GM19468 (cell line): ENCODE results near the gene AMDHD1.
"Not testable (repeated sequence)": the region's sequence is repeated elsewhere in the genome, so short reads cannot be mapped to it uniquely, and the experiment has no call there.

Experiments
- ATAC-seq: cut with Tn5 transposase; IDR thresholded peaks from one replicate; pipeline ENCODE4 v1.9.1; 2021; ENCODE audit warnings: mild to moderate bottlenecking, moderate library complexity, moderate number of reproducible peaks; ENCODE audit not compliant: unreplicated experiment; ENCODE audit errors: extremely low read depth

Gene AMDHD1

DNA sequence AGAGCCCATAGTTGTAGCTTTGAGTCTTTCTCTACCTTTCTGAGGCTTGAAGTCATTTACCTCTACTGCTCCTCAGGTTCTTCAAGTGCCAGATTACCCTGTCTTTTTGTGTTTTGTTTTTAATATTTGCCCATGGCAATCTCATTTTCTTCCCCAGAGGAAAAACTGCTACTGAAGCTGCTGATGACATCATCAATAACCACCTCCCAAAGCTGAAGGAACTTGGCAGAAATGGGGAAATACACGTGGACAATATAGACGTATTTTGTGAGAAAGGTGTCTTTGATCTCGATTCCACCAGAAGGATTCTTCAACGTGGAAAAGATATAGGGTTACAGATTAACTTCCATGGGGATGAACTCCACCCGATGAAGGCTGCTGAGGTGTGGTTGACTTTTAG is 17.1 kb downstream of the AMDHD1 start:
- no peak for ATAC-seq

DNA sequence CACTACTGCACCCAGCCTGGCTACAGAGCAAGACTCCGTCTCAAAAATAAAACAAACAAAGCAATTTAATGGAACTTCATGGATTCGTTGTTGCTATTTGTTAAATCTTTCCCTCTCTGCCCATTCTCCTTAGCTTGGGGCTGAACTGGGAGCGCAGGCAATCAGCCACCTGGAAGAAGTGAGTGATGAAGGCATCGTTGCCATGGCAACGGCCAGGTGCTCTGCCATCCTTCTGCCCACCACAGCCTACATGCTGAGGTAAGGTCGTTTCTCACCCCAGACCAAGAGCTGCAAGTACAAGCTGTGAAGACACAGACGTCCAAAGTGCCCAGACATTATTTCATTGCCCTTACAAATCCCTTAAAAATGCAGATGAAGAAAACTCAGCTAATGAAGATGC is 19.1 kb downstream of the AMDHD1 start:
- no peak for ATAC-seq

DNA sequence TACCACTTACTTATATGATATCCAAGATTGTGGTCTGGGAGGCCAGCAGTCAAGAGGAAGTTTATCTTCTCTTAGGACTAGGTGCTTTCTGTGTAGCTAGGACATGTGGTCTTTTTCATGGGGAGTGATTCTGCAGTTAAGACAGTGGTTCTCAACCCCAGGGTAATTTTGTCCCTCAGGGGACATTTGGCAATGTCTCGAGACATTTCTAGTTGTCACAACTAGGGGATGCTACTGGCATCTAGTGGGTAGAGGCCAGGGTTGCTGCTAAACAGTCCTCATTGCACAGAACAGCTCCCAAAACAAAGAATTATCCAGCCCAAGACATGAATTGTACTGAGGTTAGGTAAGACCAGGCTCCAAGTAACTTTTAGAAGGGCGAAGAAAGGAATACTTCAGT is 20.0 kb downstream of the AMDHD1 start:
- ATAC-seq: no peak

DNA sequence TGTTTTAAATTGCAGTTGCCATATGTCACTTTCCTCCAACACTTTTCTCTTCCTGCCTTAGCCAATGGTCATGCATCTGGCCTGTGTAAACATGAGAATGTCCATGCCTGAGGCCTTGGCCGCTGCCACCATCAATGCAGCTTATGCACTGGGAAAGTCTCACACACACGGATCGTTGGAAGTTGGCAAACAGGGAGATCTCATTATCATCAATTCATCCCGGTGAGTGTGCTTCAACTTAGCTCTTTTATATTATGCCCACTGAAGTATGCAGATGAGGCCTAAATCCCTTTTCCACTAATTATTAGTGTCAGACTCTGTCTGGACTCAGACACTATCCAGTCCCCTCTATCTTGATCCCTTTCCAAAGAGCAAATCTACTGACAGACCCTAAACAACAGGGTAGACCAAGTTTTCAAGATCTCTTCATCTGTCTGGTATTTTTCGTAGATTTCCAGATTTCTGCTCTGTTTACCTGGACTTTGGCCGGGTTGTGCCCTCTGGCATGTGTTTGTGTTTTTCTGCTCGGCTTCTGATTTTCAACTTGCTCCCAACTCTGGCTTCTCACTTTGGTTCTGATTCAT is 23.2 kb downstream of the AMDHD1 start:
- ATAC-seq: no peak

DNA sequence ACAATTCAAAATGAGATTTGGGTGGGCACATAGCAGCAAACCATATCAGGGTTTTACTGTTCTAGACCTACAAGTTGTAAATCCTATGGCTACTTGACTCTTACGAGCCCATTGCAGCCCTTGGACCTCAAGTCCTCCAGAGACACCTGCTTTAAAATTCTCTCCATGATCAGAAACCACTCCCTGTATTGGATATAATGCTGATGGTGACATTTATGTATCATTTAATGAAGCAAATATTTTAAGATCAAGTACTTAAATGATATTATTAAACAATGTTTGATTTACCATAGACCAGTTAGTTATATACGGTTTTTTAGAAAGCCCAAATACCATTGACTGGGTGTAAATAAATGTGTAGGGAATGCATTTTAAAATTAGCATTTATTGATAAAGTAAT is 24.2 kb downstream of the AMDHD1 start:
- ATAC-seq: no peak

DNA sequence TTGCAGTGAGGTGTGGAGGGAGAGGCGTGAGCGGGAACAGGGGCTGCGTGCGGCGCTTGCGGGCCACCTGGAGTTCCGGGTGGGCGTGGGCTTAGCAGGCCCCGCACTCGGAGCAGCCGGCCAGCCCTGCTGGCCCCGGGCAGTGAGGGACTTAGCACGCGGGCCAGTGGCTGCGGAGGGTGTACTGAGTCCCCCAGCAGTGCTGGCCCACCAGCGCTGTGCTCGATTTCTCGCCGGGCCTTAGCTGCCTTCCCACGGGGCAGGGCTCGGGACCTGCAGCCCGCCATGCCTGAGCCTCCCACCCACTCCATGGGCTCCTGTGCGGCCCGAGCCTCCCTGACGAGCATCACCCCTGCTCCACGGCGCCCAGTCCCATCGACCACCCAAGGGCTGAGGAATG is 26.0 kb downstream of the AMDHD1 start:
- not testable (repeated sequence) for ATAC-seq

DNA sequence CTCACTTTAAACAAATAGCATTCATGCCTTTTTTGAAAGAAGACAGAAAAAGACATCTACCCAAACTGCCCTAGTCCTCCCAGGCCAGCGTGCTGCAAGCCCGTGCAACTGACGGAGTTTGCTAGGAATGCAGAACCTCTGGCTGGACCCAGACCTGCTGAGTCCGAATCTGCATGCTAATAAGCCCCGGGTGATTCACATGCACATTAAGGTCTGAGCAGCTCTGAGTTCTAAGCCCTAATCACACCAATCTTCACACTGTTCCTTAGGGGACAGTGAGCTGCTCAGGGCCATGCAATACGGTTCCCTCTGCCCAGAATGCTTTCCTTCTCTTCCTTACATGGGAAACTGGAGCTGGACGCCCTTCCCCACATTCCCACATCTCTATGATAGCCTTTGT is 27.8 kb downstream of the AMDHD1 start:
- ATAC-seq: no peak

DNA sequence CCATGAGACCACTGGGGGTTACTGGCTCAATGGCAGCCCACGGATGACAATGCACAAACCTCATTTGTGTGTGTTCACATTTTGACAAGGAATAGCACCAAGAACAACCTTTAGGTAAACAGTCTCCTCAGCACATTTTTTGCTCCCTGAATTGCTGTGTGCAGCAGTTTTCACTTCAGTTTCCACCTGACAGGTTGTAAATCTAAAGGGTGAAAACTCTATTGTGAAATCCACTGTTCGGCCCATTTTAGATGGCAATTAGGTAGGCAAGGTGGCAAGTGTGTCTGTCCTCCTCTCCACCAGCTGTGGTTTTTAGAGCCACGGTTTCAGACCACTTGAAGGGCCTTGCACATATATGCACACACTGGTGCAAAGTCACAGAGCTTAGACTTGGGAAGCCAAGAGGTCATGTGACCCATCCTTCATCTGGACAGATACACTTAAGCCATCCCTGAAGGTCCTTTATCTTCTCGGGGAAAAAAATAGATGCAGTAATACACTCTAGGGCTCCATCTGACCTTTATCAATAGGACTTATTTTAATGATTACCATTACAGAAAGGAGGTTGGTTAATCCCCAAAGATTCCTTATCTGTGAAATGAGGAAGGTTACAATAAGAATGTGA is 29.8 kb downstream of the AMDHD1 start:
- no peak for ATAC-seq

DNA sequence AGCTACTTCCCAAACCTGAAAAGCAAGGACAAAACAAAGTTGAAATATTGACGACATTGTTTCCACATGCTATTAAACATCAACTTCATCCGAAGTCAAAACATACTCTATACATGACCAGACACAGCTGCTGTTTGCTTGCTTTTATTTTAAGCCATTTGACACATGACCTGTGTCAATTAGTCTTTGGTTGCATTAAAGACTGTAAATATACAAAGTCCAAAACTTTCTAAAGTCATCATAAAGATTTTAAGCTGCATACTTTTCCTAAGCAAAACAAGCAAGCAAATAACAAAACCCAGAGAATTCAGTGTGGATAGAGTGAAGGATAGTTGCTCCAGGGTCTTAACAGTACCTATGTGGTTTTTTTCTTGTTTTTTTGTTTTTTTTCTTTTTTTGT is 31.2 kb downstream of the AMDHD1 start:
- no peak for ATAC-seq

DNA sequence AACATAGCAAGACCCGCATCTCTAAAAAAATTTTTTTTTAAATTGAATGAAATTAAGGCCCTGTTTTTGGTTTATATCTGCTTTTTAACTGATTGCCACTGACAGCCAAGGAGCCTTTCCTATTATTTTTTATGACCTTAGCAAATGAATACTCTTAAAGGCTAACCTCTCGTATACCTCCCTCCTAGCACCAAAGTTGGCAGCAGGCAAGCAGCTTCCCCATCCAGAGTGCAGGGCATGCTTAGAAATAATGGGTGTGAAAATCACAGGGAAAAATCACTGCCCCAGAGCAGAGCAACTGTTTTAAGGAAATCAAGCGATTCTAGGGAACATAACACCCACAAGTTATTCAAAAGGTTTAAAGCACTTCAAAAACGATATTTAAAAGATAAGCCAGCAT is 32.4 kb downstream of the AMDHD1 start:
- no peak for ATAC-seq

DNA sequence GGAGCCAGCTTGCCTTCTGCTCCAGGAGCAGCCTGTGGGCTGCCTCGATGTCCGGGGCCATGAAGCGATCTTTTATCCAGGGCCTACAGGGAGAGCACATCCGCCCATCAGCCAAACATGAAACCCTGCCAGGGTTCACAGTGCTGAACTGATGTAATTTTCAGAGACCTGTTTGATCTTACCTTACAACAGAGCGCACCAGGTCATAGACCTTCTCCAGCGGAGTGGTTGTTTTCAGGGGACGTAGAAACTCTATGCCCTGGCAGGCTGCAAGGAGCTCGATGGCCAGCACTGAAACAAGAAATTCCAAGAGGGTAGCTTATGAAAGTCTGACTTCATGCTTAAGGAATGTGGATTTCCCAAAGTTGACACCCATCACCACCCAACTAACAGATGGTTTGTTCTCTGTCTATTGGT is 33.3 kb downstream of the AMDHD1 start:
- ATAC-seq: no peak

DNA sequence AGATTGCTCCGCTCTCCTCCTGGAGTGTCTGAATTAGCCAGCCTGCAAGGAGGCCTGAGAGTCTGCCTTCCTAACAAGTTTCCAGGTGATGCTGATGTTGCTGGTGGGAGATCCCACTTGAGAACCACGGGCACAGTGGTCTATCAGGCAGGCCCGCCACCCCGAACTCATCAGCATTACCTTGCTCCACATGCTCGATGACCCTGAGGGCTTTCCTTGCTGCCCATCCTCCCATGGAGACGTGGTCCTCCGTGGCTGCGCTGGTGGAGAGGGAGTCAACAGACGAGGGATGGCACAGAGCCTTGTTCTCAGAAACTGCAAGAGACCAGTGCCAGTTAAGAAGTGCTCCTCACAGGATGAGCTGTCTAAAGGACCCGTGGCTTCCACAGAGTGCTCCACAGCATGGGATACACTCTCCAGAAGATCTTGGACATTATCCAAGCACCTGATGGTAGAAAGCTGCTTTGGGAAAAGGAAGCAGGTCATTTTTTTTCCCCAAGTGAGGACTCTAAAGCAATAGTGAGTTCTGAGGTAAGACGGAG is 34.7 kb downstream of the AMDHD1 start:
- no peak for ATAC-seq

DNA sequence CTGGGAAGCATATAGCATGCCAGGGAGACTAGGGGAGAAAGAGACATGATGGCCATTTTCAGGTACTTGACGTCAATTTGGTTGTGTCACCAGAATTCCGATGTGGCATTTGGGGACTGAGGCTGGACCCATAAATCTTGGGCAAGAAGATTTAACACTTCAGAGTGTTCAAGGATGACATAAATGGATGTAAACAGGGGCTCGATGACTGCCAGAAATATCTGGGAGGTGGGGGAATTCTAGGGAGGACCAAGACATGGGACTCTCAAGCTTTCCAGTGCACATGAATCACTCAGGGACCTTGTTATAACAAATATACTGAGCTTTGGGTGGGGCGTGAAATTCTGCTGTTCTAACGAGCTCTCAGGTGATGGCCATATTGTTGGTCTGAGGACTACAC is 35.2 kb downstream of the AMDHD1 start:
- ATAC-seq: no peak

DNA sequence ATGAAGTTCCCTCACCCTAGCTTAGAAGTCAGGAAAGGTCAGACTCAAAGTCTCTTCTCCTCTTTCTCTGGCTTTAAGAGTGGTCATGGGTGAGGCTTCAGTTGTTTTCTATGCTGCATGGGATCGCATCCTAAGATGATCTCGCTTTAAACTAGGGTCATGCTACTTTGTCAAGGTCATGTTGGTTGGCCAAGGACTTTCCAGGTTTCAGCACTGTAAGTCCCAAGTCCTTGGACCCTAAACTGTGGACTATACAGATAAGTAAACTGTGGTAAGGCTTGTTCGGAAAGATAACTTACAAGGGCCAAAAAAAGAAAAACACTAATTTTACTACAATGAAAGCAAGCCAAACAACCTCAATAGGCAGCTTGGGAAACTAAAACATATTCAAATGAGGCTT is 35.6 kb downstream of the AMDHD1 start:
- no peak for ATAC-seq

DNA sequence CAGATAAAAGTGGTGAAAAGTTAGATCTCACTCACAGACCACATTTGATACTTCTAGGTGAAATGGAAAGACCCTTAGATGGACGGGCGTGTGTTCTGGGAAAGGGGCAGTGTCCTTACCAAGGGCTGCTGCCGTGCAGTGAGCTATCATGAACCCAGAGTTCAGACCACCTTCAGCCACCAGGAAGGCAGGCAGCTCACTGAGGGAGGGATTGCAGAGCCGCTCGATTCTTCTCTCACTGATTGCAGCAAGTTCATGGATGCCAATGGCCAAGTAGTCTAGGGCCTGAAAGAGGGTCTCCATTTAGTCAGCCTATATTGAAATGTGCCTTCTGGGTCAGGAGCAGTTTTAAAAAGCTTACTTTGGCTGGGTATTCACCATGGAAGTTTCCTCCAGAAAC is 37.3 kb downstream of the AMDHD1 start:
- no peak for ATAC-seq

DNA sequence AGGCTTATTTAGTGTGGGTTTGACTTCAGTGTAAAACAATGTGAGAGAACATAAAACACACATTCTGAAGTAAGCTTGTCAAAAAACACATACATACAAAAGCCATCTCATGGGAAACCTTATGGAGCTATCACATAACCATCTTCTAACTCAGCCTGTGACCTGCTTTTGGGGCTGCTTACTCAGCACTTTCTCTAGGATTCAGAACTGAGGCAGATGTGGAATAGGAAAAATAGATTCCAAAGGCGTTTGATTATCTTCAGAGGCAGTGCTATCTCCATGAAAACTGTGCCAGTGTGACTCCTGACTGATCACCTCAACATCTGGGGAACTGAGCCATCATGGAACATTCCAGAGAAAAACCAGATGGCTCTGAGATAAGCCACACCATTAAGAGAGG is 39.5 kb downstream of the AMDHD1 start:
- ATAC-seq: no peak

DNA sequence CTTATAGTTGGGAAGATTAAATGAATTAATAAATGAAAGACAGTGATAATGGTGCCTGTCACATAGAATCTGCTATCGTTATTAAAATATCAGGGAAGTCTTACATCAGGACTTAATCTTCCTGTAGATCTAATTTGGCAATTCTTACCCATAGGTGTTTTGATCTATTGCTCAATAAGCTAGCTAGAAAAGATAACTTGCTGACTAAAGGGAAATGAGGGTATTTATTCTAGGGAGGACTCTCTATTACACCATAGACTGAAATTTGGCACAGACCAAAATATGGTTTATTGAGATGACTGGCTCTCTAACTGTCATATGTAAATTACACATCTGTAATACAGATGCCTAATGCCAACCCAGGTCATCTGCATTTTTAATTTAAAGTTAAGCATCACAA is 41.6 kb downstream of the AMDHD1 start:
- no peak for ATAC-seq

DNA sequence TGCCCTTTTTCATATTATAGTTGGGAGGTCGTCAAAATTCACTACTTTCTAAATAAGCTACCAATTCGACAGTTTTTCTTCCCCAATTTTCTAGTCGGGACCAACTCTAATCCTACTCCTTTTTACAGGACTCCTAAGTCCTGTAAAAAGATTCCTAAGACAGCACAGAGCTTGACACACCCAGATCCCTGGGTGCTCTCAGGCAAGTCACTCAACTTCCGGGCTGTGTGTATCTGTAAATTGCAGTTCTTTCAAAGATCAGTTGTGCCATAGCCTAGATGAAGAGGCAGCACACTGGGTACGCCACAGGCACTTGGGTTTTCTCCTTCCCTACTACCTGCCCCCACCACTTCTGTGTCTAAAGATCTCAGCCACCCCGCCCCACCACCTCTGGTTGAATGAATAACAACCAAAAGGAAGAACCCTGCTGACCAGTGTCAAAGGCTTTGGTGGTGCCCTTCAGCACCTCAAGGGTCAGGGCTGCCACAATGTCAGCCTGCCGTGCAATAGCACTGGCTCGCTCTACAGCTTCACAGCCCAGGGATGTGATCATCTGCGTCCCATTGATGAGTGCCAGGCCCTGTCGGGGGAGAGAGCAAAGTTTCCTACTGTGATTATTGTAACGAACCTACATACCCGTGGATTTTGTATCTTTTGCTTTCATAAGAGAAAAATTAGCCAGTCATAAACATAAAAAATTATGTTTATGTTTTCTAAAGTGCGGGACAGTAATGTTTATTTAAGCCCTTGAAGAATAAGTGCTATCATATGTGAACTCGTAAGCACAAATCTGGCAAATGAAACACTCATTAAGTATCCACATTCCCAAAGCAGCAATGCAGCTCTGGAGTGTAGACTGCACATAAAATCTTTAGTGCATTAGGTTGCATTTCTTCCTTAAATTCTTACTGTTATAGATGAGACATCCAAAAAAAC is 43.8 kb downstream of the AMDHD1 start:
- ATAC-seq: no peak

DNA sequence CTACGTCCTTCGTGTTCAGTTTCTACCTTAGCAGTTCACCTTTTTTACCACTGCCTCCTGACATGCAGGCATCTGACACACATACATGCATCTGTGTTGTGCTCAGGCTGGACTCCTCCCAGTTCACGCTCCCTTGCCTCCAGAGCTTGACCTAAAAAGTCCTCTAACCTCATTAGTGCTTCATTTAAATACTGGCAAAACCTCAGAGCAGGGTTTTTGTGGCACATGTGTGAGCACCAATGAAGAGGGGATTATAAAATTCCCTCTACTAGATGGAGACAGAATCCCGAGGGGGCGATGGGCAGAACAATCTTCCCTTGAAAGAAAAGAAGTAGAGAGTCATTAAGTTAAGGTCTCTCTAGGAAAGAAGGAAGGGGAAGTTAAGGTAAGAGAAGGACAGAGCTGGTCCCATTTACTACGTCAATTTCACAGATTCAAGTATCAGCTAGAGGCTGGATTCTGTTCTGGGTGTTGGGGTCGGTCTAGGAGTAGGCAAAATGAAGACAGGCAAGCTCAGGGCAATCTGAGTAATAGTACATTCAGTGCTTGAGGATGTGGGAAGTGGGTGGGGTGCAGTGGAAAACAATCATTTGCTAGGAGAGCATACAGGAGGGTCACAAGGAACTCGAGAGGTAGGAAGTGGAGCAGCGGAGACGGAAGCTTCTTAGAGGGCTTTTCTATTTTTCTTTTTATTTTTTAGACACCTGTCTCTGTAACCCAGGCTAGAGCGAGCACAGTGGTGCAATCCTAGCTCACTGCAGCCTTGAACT is 45.6 kb downstream of the AMDHD1 start:
- ATAC-seq: no peak

DNA sequence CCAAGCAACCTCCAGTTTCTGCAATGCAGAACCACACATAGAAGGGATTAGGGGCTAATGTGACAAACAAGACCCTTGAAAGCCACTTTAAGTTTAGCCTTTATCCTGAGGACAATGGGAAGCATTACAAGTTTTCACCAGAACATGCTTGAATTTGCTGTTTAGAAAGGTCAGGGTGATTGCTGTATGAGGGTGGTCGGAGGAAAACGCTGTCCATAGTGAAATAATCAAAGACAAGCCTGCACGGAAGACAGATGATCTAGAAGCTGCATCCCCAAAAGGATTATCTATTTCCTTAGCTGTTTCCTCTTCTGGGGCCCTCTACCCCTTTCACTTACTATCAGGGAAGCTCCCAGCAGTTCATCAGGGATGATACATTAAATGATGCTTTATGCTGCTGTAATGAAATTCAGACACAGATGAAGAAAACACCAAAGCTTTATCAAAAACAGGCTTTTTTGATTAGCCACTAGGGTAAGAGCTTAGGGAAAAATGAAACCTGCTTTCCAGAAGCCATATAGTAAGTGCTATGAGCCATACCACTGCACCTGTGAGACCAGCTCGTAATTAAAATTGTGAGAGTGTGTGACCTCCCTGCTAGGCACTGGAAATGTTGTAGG is 46.5 kb downstream of the AMDHD1 start:
- no peak for ATAC-seq
